H1 (cell line): ENCODE results near the gene MAGI1. TPM values are rescaled to one million over a fixed set of nuclear protein-coding genes. Genes with fewer than 3 reads are reported as not detected.

Experiments used
- BCL11A ChIP-seq, 2 experiments: IDR thresholded peaks; one replicate each; pipeline ENCODE4 v1.6.1; 2011; ENCODE audit warnings: low read depth in 2 of 2, low read length in 2 of 2, mild to moderate bottlenecking in 2 of 2
- EGR1 ChIP-seq: IDR thresholded peaks from 2 replicates; pipeline ENCODE4 v1.6.1; 2011; ENCODE audit warnings: low read depth, low read length, borderline replicate concordance
- SIN3A ChIP-seq, 2 experiments: IDR thresholded peaks in 1 of 2; conservative IDR thresholded peaks in 1 of 2; 2 replicates each; pipeline ENCODE4 v1.6.1; 2011 to 2012; ENCODE audit warnings: low read length in 2 of 2, improper control_type of control experiment in 1 of 2, low read depth in 1 of 2, mild to moderate bottlenecking in 1 of 2
- polyA plus RNA-seq, 7 experiments: library from polyadenylated mRNA; depleted of rRNA in 3 of 7; stranded (reverse) in 5 of 7; unstranded in 2 of 7; fragments of >200 nt in 5 of 7; fragments of 200-250 nt in 2 of 7; gene quantifications; 1 replicate in 5 of 7; 2 replicates in 1 of 7; 4 replicates in 1 of 7; pipeline versions ENCODE4 v1.2.1 to v1.2.3, GENCODE V29; 2011 to 2013; ENCODE audit warnings: missing spikeins in 2 of 7, mixed read lengths in 2 of 7
- total RNA-seq: library from RNA; stranded (reverse); fragmentation: NEBNext Ultra II Directional; extraction: Animal tissue kit (Norgen Biotek cat#: 25700); gene quantifications from 2 replicates; pipeline ENCODE4 v1.2.1, GENCODE V29; 2021

Gene MAGI1
- total and polyA plus RNA-seq, 2 of the 8 experiments (the other 6 are each of a cell fraction or from before 2014, with no cell fraction given) = 19.8 to 78.0 TPM

- no peak for TF ChIP-seq SIN3A (conservative IDR thresholded peaks at IDR 0.05 in 1 of 2, IDR thresholded peaks at IDR 0.05 in 1 of 2; ENCODE audit: low read depth in 1 of 2, low read length in 2 of 2)
- no peak for TF ChIP-seq EGR1
- no peak for TF ChIP-seq BCL11A (IDR thresholded peaks at IDR 0.05; ENCODE audit: low read depth in 2 of 2, low read length in 2 of 2)
These were observed 450.9 kb downstream of the MAGI1 start (continued) for GRCh38 chr3:65587650-65588439.
